Ascending aorta (tissue), 2 donors: ENCODE results near the gene OXCT2. TPM values are rescaled to one million over a fixed set of nuclear protein-coding genes. Genes with fewer than 3 reads are reported as not detected.
"Not testable (repeated sequence)": the region's sequence is repeated elsewhere in the genome, so short reads cannot be mapped to it uniquely, and the experiment has no call there.

Source experiments
- DNase-seq, 2 donors: peaks; one replicate each; pipeline ENCODE4 v3.0.0-alpha.2; 2019; ENCODE audit warnings: low spot score in 2 of 2
- H3K27ac ChIP-seq, 2 donors: fragments of 200-600 bp; sonication (generic); one replicate each; pipeline ENCODE4 v1.5.1; 2016 to 2017; ENCODE audit warnings: mild to moderate bottlenecking in 1 of 2
- H3K27me3 ChIP-seq: fragments of 200-600 bp; sonication (generic); one replicate; pipeline ENCODE4 v1.5.1; 2017
- H3K36me3 ChIP-seq, 2 donors: fragments of 200-600 bp; sonication (generic); one replicate each; pipeline ENCODE4 v1.5.1; 2016
- H3K4me1 ChIP-seq, 2 donors: fragments of 200-600 bp; sonication (generic); one replicate each; pipeline ENCODE4 v1.5.1; 2016 to 2017; ENCODE audit warnings: mild to moderate bottlenecking in 1 of 2
- H3K4me3 ChIP-seq, 2 donors: fragments of 200-600 bp; sonication (generic); one replicate each; pipeline ENCODE4 v1.5.1; 2016 to 2017; ENCODE audit warnings: mild to moderate bottlenecking in 1 of 2
- H3K9me3 ChIP-seq, 2 donors: fragments of 200-600 bp; sonication (generic); one replicate each; pipeline ENCODE4 v1.5.1; 2016
- intact Hi-C: fragments of 100-400 bp; cut with DNase I; formaldehyde crosslinking; loops from one replicate; pipeline ENCODE4 v1.15.1; 2023
- total RNA-seq: library from RNA; depleted of rRNA; stranded (reverse); fragments of >200 nt; gene quantifications from one replicate; pipeline ENCODE4 v1.1.0, GENCODE V29; 2016
- TF ChIP-seq, protein P1 (sequence below), 3 experiments: fragments of 200-600 bp in 2 of 3; fragments of 450-650 bp in 1 of 3; sonication (generic) in 2 of 3; IDR thresholded peaks; one replicate each; pipeline ENCODE4 v1.5.1; 2016 to 2019; ENCODE audit warnings: antibody characterized with exemption in 3 of 3, mild to moderate bottlenecking in 1 of 3, moderate library complexity in 1 of 3

OXCT2 gene
- total RNA-seq, 1 donor from 2014 or later = not detected

DNA sequence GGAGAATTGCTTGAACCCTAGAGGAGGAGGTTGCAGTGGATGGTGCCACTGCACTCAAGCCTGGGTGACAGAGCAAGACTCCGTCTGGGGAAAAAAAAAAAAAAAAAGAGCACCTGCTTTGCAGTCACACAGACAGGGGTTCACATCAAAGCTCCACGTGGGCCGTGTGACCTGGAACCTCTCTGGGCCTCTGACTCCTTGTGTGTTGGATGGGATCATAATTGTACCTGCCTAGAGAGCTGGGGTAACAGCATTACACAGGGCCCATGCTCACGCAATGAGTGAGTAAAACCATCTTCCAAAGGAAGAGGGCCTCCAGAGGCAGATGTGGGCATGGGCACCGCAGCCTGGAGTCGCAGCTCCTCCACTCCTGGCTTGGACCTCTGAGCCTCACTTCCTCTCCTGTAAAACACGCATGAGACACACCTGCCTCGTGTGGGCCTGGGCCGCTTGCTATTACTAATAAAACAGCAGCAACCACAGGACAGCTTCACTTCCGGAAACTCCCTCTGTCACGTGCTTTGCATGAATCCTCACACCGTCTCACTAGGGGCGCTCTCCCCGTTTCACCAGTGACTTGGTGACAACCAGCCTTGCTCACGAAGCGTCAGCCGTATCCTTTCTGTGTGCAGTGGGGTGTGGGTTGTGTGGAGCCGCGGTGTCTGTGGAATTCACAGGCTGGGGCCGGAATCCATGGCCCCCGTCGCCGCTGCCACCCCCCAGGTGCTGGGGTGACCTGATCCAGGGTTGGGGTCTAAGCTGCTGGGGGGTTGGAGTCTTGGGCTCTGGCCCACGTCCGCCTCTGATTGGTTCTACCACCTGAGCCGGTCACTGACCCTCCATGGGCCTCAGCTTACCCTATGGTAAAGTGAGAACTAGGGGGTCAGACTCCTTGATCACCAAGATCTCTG lies 28.0 kb upstream of the OXCT2 start:
- DNase-seq = peak; percentile 58 to 84
- H3K4me1 ChIP-seq, H3K27ac ChIP-seq, H3K9me3 ChIP-seq, H3K36me3 ChIP-seq, intact Hi-C loops, H3K27me3 ChIP-seq: not testable (repeated sequence)
- TF ChIP-seq, protein P1, sequence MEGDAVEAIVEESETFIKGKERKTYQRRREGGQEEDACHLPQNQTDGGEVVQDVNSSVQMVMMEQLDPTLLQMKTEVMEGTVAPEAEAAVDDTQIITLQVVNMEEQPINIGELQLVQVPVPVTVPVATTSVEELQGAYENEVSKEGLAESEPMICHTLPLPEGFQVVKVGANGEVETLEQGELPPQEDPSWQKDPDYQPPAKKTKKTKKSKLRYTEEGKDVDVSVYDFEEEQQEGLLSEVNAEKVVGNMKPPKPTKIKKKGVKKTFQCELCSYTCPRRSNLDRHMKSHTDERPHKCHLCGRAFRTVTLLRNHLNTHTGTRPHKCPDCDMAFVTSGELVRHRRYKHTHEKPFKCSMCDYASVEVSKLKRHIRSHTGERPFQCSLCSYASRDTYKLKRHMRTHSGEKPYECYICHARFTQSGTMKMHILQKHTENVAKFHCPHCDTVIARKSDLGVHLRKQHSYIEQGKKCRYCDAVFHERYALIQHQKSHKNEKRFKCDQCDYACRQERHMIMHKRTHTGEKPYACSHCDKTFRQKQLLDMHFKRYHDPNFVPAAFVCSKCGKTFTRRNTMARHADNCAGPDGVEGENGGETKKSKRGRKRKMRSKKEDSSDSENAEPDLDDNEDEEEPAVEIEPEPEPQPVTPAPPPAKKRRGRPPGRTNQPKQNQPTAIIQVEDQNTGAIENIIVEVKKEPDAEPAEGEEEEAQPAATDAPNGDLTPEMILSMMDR (IDR thresholded peaks at IDR 0.05) = peak in 1 of 3 experiments; percentile 10
- peak overlapping the region in 1 of 2 donors; percentile 27 for H3K4me3 ChIP-seq

DNA sequence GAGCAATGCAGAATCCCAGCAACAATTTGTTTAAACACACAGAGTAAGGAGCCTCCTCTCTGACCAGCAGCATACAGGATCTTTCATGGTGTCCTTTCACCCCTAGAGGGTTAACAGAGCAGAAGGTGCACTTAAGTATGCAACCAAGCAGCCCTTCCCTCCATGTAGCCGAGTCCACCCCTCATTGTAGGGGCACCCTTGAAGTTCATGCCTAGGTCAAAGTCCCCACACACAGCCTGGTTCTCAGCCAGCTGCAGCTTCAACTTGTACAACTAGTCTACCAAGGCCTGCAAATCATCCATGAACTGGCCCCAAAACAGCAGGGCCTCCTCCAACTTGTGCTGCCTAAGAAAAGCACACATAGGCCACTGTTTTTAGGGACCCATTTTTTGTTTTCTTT lies 24.5 kb upstream of the OXCT2 start:
- TF ChIP-seq, protein P1 (IDR thresholded peaks at IDR 0.05) = no peak
- Histone ChIP-seq H3K4me3 (no peak overlapping the region), H3K9me3 (no peaks in the 10 kb centered on the region), H3K4me1 (no peaks in the 10 kb centered on the region), H3K36me3 (no peaks in the 10 kb centered on the region), H3K27me3 (no peaks in the 10 kb centered on the region), H3K27ac (no peak overlapping the region)
- intact Hi-C loops = no loop called here
- DNase-seq = no peak

DNA sequence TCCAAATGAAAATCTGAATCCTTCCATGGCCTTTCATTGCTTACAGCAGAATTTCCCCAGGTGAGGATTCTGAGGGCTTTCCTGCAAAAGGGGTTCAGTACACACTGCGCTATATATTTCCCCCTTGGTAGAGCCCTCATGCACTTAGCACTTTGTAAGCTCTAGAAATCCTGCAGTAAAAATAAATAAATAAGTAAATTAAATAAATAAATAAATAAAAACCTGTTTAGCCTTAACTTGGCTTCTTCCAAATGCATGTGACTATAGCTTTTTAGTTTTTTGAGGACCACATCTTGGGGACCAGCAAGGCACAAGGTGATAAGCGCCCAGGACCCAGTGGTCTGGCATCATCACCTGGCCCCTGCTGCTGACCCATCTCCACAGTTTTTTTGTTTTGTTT lies 20.7 kb upstream of the OXCT2 start:
- TF ChIP-seq, protein P1 (IDR thresholded peaks at IDR 0.05) = no peak
- Histone ChIP-seq H3K9me3 (no peaks in the 10 kb centered on the region), H3K27ac (no peak overlapping the region), H3K36me3 (no peaks in the 10 kb centered on the region), H3K4me1 (peaks cover 0 to 6% of the 10 kb centered on the region in 2 donors), H3K4me3 (no peak overlapping the region), H3K27me3 (peaks cover 9% of the 10 kb centered on the region)
- no peak for DNase-seq
- intact Hi-C loops = no loop called here

DNA sequence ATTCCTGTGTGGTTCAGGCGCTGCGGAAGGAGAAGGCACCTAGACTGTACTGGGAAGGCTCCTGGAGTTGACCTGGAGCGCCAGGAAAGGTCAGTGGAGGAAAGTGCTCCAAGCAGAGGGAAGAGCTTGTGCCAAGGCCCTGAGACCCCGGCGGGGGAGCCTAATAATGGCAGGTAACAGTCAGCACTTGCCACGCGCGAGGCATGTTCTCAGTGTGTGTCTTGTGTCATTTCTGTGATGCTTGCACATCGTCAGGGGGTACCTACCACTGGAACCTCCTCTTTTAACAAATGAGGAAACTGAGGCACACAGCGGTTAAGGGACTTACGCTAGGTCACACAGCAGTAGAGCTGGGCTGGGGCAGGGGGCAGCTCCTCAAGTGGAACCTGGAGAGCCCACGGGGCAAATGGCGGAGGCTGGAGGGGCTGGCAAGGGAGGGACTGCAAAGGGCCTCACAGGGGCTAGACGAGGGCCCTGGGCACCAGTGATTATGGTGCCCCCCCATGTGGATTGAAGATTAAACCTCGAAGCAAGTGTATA lies 18.5 kb upstream of the OXCT2 start:
- H3K27ac ChIP-seq = no peak overlapping the region

DNA sequence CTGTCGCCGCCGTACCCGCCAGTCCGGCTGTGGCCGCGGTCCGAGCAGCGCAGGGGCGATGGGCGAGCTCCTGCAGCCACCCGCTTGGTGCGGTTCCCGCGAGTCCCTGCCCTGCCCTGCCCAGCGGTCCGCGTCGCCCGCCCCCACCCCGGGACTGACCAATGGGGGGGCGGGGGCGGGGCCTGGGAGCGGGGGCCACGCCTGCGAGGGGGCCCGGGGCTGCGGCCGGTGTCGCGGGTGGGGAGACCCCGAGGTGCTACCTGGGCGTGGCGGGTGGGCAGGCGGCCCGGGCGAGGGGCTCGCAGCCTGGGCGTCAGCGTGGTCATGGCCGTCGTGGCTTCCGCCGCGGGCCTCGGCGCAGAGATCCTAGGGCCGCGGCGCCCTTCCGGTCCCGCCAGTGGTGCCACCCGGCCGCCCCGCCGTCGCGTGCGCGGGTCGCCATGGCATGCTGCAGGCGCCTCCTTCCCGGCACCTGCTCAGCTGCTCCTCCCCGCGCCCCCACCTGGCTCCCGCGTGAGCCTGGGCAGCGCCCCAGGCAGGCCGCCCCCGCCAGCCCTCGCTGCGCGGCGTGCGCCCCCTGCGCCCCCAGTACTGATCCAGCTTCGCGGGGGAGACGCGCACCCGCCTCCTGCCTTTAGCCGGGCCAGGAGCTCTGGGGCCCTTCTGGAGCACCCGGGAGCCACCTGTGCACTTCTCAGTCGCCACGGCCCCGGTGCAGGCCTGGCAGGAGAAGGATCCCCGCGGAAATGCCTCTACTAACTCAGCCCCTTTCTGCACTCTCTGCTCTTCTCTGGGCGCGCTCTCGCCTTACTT lies 17.8 kb upstream of the OXCT2 start, which contains the start of gene BMP8B:
Gene BMP8B (minus strand): TSS at position 108 of the 813 bp plus-strand sequence. CDS start 380 bp downstream, outside the sequence.
- TF ChIP-seq, protein P1 (IDR thresholded peaks at IDR 0.05) = no peak
- intact Hi-C loops = no loop called here
- peaks cover 0 to 6% of the 10 kb centered on the region in 2 donors for H3K4me1 ChIP-seq
- H3K27ac ChIP-seq = no peak within 1 kb of the TSS
- no peaks in the 10 kb centered on the region for H3K9me3 ChIP-seq
- H3K36me3 ChIP-seq = no peaks in the 10 kb centered on the region
- H3K4me3 ChIP-seq = peak within 1 kb of the TSS; percentile 58 to 66
- DNase-seq = peak in 1 of 2 donors; percentile 65
- peaks cover 10% of the 10 kb centered on the region for H3K27me3 ChIP-seq

More for the DNA sequence above, 18.5 kb upstream of the OXCT2 start:
- peak overlapping the region in 1 of 2 donors; percentile 66 for H3K4me3 ChIP-seq
- H3K4me1 ChIP-seq = peaks cover 0 to 6% of the 10 kb centered on the region in 2 donors
- DNase-seq = no peak
- peaks cover 10% of the 10 kb centered on the region for H3K27me3 ChIP-seq
- intact Hi-C loops = no loop called here
- H3K36me3 ChIP-seq = no peaks in the 10 kb centered on the region
- no peaks in the 10 kb centered on the region for H3K9me3 ChIP-seq
- TF ChIP-seq, protein P1 (IDR thresholded peaks at IDR 0.05) = no peak
